Measurements from ENCODE around the gene CRELD1. TPM values are rescaled to one million over a fixed set of nuclear protein-coding genes. Genes with fewer than 3 reads are reported as not detected.

CRELD1 gene
- total and polyA plus RNA-seq, 4 experiments from 2014 or later = 17.3 to 58.2 (median 38.0) TPM

GRCh38 chr3:9932843-9933560 is 632 bp upstream of the CRELD1 start:
- CTCF ChIA-PET (ENCODE audit: partially characterized antibody) = interaction anchor here (0.6 to 4.0 kb wide), 45 partner anchors 9 to 807 kb away, joined by 3 to 48 read pairs (median 4); partner anchors contain the start of genes ARPC4, EMC3, JAGN1 and PRRT3
- H3K9me3 ChIP-seq (ENCODE audit: control insufficient read depth in 1 of 2, low read length in 2 of 2) = no peaks in the 10 kb centered on the region
- no peaks in the 10 kb centered on the region for H3K27me3 ChIP-seq (ENCODE audit: insufficient read depth, low read length)
- H3K4me1 ChIP-seq (ENCODE audit: insufficient read depth, low read length) = peaks cover 34% of the 10 kb centered on the region
- DNase-seq = peak; percentile 83 to 90 (median 85)
- Mint-ChIP-seq H3K4me3 (peak overlapping the region; percentile 95 to 98 (median 97)), H3K4me1 (peaks cover 18 to 55% (median 39%) of the 10 kb centered on the region in 4 donors), H3K36me3 (peaks cover 3 to 24% of the 10 kb centered on the region in 2 donors), H3K27me3 (no peaks in the 10 kb centered on the region), H3K27ac (peak overlapping the region; percentile 94 to 100 (median 99)), H3K9me3 (no peaks in the 10 kb centered on the region)
- no peaks in the 10 kb centered on the region for H3K36me3 ChIP-seq (ENCODE audit: insufficient read depth, low read length)
- intact Hi-C loops (cut with micrococcal nuclease) = loop anchor here (1.0 to 5.0 kb wide), 15 partner anchors 13 to 806 kb away; partner anchors contain the start of genes BRK1, BRPF1, EMC3 and FANCD2
- peak overlapping the region; percentile 13 to 87 for H3K4me3 ChIP-seq (ENCODE audit: low read length in 2 of 2)
- H3K27ac ChIP-seq (ENCODE audit: low read depth, low read length) = peak overlapping the region; percentile 89
- POLR2A ChIA-PET (ENCODE audit: partially characterized antibody) = interaction anchor here (0.6 to 7.5 kb wide), 49 partner anchors 10 to 1339 kb away, joined by 3 to 225 read pairs (median 6); partner anchors contain the start of genes ARPC4, ATG7, BRPF1 and CAMK1

GRCh38 chr3:9934235-9934621 is 594 bp downstream of the CRELD1 start:
- peaks cover 3 to 28% of the 10 kb centered on the region in 2 donors for H3K36me3 Mint-ChIP-seq
- no peaks in the 10 kb centered on the region for H3K9me3 Mint-ChIP-seq
- peak overlapping the region; percentile 95 to 98 (median 97) for H3K4me3 Mint-ChIP-seq
- H3K4me3 ChIP-seq (ENCODE audit: low read length in 2 of 2) = peak overlapping the region; percentile 87 to 90
- peak overlapping the region; percentile 89 for H3K27ac ChIP-seq (ENCODE audit: low read depth, low read length)
- no peaks in the 10 kb centered on the region for H3K27me3 Mint-ChIP-seq
- ChIA-PET POLR2A (ENCODE audit: partially characterized antibody) (interaction anchor here (0.7 to 7.5 kb wide), 22 partner anchors 9 to 538 kb away, joined by 3 to 225 read pairs (median 8); partner anchors contain the start of genes ARPC4, BRPF1, EMC3 and FANCD2), CTCF (ENCODE audit: partially characterized antibody) (interaction anchor here (0.8 to 4.0 kb wide), 12 partner anchors 10 to 289 kb away, joined by 3 to 48 read pairs (median 12); partner anchors contain the start of genes ARPC4, EMC3, JAGN1 and PRRT3)
- peak overlapping the region; percentile 94 to 100 (median 99) for H3K27ac Mint-ChIP-seq
- peaks cover 18 to 55% (median 39%) of the 10 kb centered on the region in 4 donors for H3K4me1 Mint-ChIP-seq
- DNase-seq = peak in 1 of 5 donors; percentile 76
- no peaks in the 10 kb centered on the region for H3K27me3 ChIP-seq (ENCODE audit: insufficient read depth, low read length)
- no peaks in the 10 kb centered on the region for H3K36me3 ChIP-seq (ENCODE audit: insufficient read depth, low read length)
- H3K9me3 ChIP-seq (ENCODE audit: control insufficient read depth in 1 of 2, low read length in 2 of 2) = no peaks in the 10 kb centered on the region
- peaks cover 34% of the 10 kb centered on the region for H3K4me1 ChIP-seq (ENCODE audit: insufficient read depth, low read length)
- intact Hi-C loops (cut with micrococcal nuclease) = loop anchor here (1.0 to 5.0 kb wide), 2 partner anchors 92 to 291 kb away; partner anchors contain the start of gene RPUSD3

GRCh38 chr3:9934993-9935392 is 1.4 kb downstream of the CRELD1 start:
- DNase-seq = no peak

GRCh38 chr3:9935966-9936510 is 2.4 kb downstream of the CRELD1 start:
- H3K4me1 Mint-ChIP-seq = peaks cover 18 to 51% (median 36%) of the 10 kb centered on the region in 4 donors
- Histone ChIP-seq H3K9me3 (ENCODE audit: control insufficient read depth in 1 of 2, low read length in 2 of 2) (no peaks in the 10 kb centered on the region), H3K4me1 (ENCODE audit: insufficient read depth, low read length) (peaks cover 34% of the 10 kb centered on the region), H3K27me3 (ENCODE audit: insufficient read depth, low read length) (no peaks in the 10 kb centered on the region), H3K4me3 (ENCODE audit: low read length in 2 of 2) (no peak overlapping the region), H3K27ac (ENCODE audit: low read depth, low read length) (no peak overlapping the region), H3K36me3 (ENCODE audit: insufficient read depth, low read length) (peaks cover 3% of the 10 kb centered on the region)
- no peaks in the 10 kb centered on the region for H3K27me3 Mint-ChIP-seq
- POLR2A ChIA-PET (ENCODE audit: partially characterized antibody) = interaction anchor here (0.7 to 7.5 kb wide), 3 partner anchors 7 to 109 kb away, joined by 4 to 225 read pairs (median 44); partner anchors contain the start of gene PRRT3
- no peaks in the 10 kb centered on the region for H3K9me3 Mint-ChIP-seq
- peak overlapping the region in 4 of 7 donors; percentile 94 to 100 (median 100) for H3K27ac Mint-ChIP-seq
- H3K36me3 Mint-ChIP-seq = peaks cover 3 to 30% of the 10 kb centered on the region in 2 donors
- H3K4me3 Mint-ChIP-seq = peak overlapping the region in 4 of 8 donors; percentile 28 to 97 (median 80)
- no peak for DNase-seq
- intact Hi-C loops (cut with micrococcal nuclease) = no loop called here
- CTCF ChIA-PET (ENCODE audit: partially characterized antibody) = interaction anchor here (1.5 to 4.0 kb wide), 3 partner anchors 10 to 87 kb away, joined by 3 to 29 read pairs (median 12); partner anchors contain the start of gene PRRT3

More at GRCh38 chr3:9934993-9935392, 1.4 kb downstream of the CRELD1 start:
- Histone ChIP-seq H3K4me3 (ENCODE audit: low read length in 2 of 2) (peak overlapping the region; percentile 87 to 90), H3K36me3 (ENCODE audit: insufficient read depth, low read length) (no peaks in the 10 kb centered on the region), H3K9me3 (ENCODE audit: control insufficient read depth in 1 of 2, low read length in 2 of 2) (no peaks in the 10 kb centered on the region), H3K4me1 (ENCODE audit: insufficient read depth, low read length) (peaks cover 34% of the 10 kb centered on the region), H3K27ac (ENCODE audit: low read depth, low read length) (peak overlapping the region; percentile 89), H3K27me3 (ENCODE audit: insufficient read depth, low read length) (no peaks in the 10 kb centered on the region)
- Mint-ChIP-seq H3K9me3 (no peaks in the 10 kb centered on the region), H3K4me1 (peaks cover 18 to 55% (median 39%) of the 10 kb centered on the region in 4 donors), H3K27me3 (no peaks in the 10 kb centered on the region), H3K27ac (peak overlapping the region; percentile 42 to 100 (median 99)), H3K36me3 (peaks cover 3 to 28% of the 10 kb centered on the region in 2 donors), H3K4me3 (peak overlapping the region; percentile 95 to 98 (median 97))
- intact Hi-C loops (cut with micrococcal nuclease) = loop anchor here (1.0 to 5.0 kb wide), 2 partner anchors 93 to 290 kb away; partner anchors contain the start of gene RPUSD3
- ChIA-PET CTCF (ENCODE audit: partially characterized antibody) (interaction anchor here (0.5 to 4.0 kb wide), 5 partner anchors 11 to 295 kb away, joined by 3 to 29 read pairs (median 4); partner anchors contain the start of gene PRRT3), POLR2A (ENCODE audit: partially characterized antibody) (interaction anchor here (0.8 to 7.5 kb wide), 10 partner anchors 8 to 539 kb away, joined by 3 to 225 read pairs (median 4); partner anchors contain the start of genes FANCD2, JAGN1, PRRT3 and SEC13)

GRCh38 chr3:9937486-9938238 is 4.0 kb downstream of the CRELD1 start:
- CTCF ChIA-PET (ENCODE audit: partially characterized antibody) = interaction anchor here (1.0 kb wide), 1 partner anchor 9 kb away, joined by 3 read pairs; no protein-coding TSS in a partner anchor

GRCh38 chr3:9938966-9939365 is 5.3 kb downstream of the CRELD1 start:
- no peak for DNase-seq

More at GRCh38 chr3:9937486-9938238, 4.0 kb downstream of the CRELD1 start:
- intact Hi-C loops (cut with micrococcal nuclease) = no loop called here
- Mint-ChIP-seq H3K9me3 (no peaks in the 10 kb centered on the region), H3K4me3 (no peak overlapping the region), H3K27me3 (no peaks in the 10 kb centered on the region), H3K4me1 (peaks cover 16 to 40% (median 29%) of the 10 kb centered on the region in 4 donors), H3K27ac (peak overlapping the region in 2 of 7 donors; percentile 3 to 83), H3K36me3 (peaks cover 6 to 34% of the 10 kb centered on the region in 2 donors)
- H3K9me3 ChIP-seq (ENCODE audit: control insufficient read depth in 1 of 2, low read length in 2 of 2) = no peaks in the 10 kb centered on the region
- no peak for DNase-seq
- peaks cover 22% of the 10 kb centered on the region for H3K4me1 ChIP-seq (ENCODE audit: insufficient read depth, low read length)
- H3K36me3 ChIP-seq (ENCODE audit: insufficient read depth, low read length) = peaks cover 5% of the 10 kb centered on the region
- no peaks in the 10 kb centered on the region for H3K27me3 ChIP-seq (ENCODE audit: insufficient read depth, low read length)
- H3K4me3 ChIP-seq (ENCODE audit: low read length in 2 of 2) = no peak overlapping the region
- H3K27ac ChIP-seq (ENCODE audit: low read depth, low read length) = no peak overlapping the region
- POLR2A ChIA-PET (ENCODE audit: partially characterized antibody) = interaction anchor here (1.8 kb wide), 1 partner anchor 8 kb away, joined by 7 read pairs; no protein-coding TSS in a partner anchor

More at GRCh38 chr3:9938966-9939365, 5.3 kb downstream of the CRELD1 start:
- peaks cover 5% of the 10 kb centered on the region for H3K36me3 ChIP-seq (ENCODE audit: insufficient read depth, low read length)
- Mint-ChIP-seq H3K27me3 (no peaks in the 10 kb centered on the region), H3K27ac (peak overlapping the region in 1 of 7 donors; percentile 75), H3K4me1 (peaks cover 16 to 33% (median 24%) of the 10 kb centered on the region in 4 donors), H3K36me3 (peaks cover 11 to 36% of the 10 kb centered on the region in 2 donors), H3K4me3 (no peak overlapping the region), H3K9me3 (no peaks in the 10 kb centered on the region)
- no peaks in the 10 kb centered on the region for H3K9me3 ChIP-seq (ENCODE audit: control insufficient read depth in 1 of 2, low read length in 2 of 2)
- CTCF ChIA-PET (ENCODE audit: partially characterized antibody) = interaction anchor here (1.0 kb wide), 1 partner anchor 8 kb away, joined by 3 read pairs; no protein-coding TSS in a partner anchor
- no peaks in the 10 kb centered on the region for H3K27me3 ChIP-seq (ENCODE audit: insufficient read depth, low read length)
- H3K27ac ChIP-seq (ENCODE audit: low read depth, low read length) = no peak overlapping the region
- H3K4me3 ChIP-seq (ENCODE audit: low read length in 2 of 2) = no peak overlapping the region
- peaks cover 21% of the 10 kb centered on the region for H3K4me1 ChIP-seq (ENCODE audit: insufficient read depth, low read length)
- intact Hi-C loops (cut with micrococcal nuclease) = no loop called here
- POLR2A ChIA-PET (ENCODE audit: partially characterized antibody) = interaction anchor here (1.8 kb wide), 1 partner anchor 7 kb away, joined by 7 read pairs; no protein-coding TSS in a partner anchor
